GM21529 (cell line): Measurements from ENCODE around the gene PARP14.
"Not testable (repeated sequence)": the region's sequence is repeated elsewhere in the genome, so short reads cannot be mapped to it uniquely, and the experiment has no call there.

ENCODE experiments used
- ATAC-seq: cut with Tn5 transposase; IDR thresholded peaks from one replicate; pipeline ENCODE4 v1.9.1; 2021; ENCODE audit not compliant: unreplicated experiment

Gene PARP14

GRCh38 chr3:122680475-122681283, at the start of gene PARP14:
TSS of gene PARP14 (plus strand) at chr3:122680839. CDS start at chr3:122680884, 45 bp downstream.
- ATAC-seq, result peak; percentile 47

- no peak for ATAC-seq
These were observed 44.9 kb upstream of the PARP14 start for GRCh38 chr3:122635789-122636188.

GRCh38 chr3:122636697-122637096, 43.9 kb upstream of the PARP14 start:
- no peak for ATAC-seq

GRCh38 chr3:122640437-122640999, 40.1 kb upstream of the PARP14 start:
- no peak for ATAC-seq

- peak; percentile 78 for ATAC-seq
These were observed 37.7 kb upstream of the PARP14 start for GRCh38 chr3:122642935-122643334.

- ATAC-seq, result peak; percentile 52
These were observed 34.3 kb upstream of the PARP14 start for GRCh38 chr3:122646146-122646988.

- not testable (repeated sequence) for ATAC-seq
These were observed 29.3 kb upstream of the PARP14 start for GRCh38 chr3:122651233-122651907.

GRCh38 chr3:122651962-122652361, 28.7 kb upstream of the PARP14 start:
- not testable (repeated sequence) for ATAC-seq

- not testable (repeated sequence) for ATAC-seq
These were observed 22.3 kb upstream of the PARP14 start for GRCh38 chr3:122658336-122658735.

GRCh38 chr3:122660297-122660974, 20.2 kb upstream of the PARP14 start:
- ATAC-seq, result no peak

GRCh38 chr3:122661633-122662032, 19.0 kb upstream of the PARP14 start:
- no peak for ATAC-seq

- ATAC-seq, result no peak
These were observed 18.1 kb upstream of the PARP14 start for GRCh38 chr3:122662505-122662904.

GRCh38 chr3:122665226-122665786, 15.3 kb upstream of the PARP14 start:
- no peak for ATAC-seq

- no peak for ATAC-seq
These were observed 14.8 kb upstream of the PARP14 start for GRCh38 chr3:122665881-122666280.

GRCh38 chr3:122668930-122669730, 11.5 kb upstream of the PARP14 start:
- peak; percentile 79 for ATAC-seq

GRCh38 chr3:122671553-122671952, 9.1 kb upstream of the PARP14 start:
- no peak for ATAC-seq

- ATAC-seq, result no peak
These were observed 6.3 kb upstream of the PARP14 start for GRCh38 chr3:122674339-122674738.

GRCh38 chr3:122676759-122677158, 3.9 kb upstream of the PARP14 start:
- ATAC-seq, result no peak

- no peak for ATAC-seq
These were observed 3.4 kb upstream of the PARP14 start for GRCh38 chr3:122677216-122677615.
